ENCODE data around the gene CELSR2. TPM values are rescaled to one million over a fixed set of nuclear protein-coding genes. Genes with fewer than 3 reads are reported as not detected.

CELSR2 gene
- total RNA-seq, 1 donor from 2014 or later = 1.1 TPM

DNA sequence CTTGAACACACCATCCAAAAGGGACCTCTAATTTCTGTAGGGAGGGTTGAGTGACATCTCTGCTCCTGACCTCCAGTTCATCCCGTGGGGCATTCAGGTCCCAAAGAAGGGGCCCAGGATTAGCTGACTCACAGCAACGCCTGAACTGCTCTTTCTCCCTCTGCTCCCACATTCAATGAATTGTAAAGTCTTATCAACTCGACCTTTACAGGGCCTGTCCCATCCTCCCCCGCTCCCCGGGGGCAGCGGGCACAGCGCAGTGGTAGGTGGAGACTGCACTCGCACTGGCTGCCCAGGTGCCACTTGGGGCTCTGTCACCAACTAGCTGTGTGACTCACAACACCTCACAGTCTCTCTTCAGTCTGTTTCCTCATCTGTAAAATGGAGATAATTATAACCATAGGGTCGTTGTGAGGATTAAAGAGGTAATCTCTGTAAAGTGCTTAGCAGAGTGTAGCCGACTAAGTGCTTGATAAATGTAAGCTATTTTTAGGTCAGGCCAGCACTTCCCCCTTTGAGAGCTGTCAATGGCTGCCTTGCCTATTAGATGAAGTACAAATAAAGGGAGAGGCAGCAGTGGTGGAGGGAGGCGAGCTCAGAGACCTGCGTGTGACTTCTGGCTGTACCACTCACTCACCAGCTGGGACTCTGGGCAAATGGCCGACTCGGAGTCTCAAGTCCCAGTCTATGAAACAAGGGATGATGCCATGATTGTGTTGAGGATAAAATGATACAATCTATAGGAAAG lies 58.1 kb downstream of the CELSR2 start:
- intact Hi-C loops (cut with micrococcal nuclease) = loop anchor here (1.0 kb wide), 1 partner anchor 24 kb away; the partner anchor contains the start of gene PSRC1
- DNase-seq (peak; percentile 41), ATAC-seq (ENCODE audit: low read depth) (peak; percentile 98)
- Mint-ChIP-seq H3K9me3 (no peaks in the 10 kb centered on the region), H3K4me1 (peaks cover 19% of the 10 kb centered on the region), H3K4me3 (peak overlapping the region; percentile 60), H3K36me3 (ENCODE audit: low read depth) (no peaks in the 10 kb centered on the region), H3K27ac (peak overlapping the region; percentile 80), H3K27me3 (peaks cover 5% of the 10 kb centered on the region)
- ChIA-PET POLR2A (interaction anchor here (0.6 to 1.0 kb wide), 4 partner anchors 25 to 232 kb away, joined by 3 to 5 read pairs (median 3); partner anchors contain the start of genes PSMA5, PSRC1 and TAF13), CTCF (interaction anchor here (0.6 to 1.7 kb wide), 4 partner anchors 9 to 91 kb away, joined by 3 to 12 read pairs (median 8); partner anchors contain the start of genes PSRC1 and SORT1)
- TF ChIP-seq, protein P1, sequence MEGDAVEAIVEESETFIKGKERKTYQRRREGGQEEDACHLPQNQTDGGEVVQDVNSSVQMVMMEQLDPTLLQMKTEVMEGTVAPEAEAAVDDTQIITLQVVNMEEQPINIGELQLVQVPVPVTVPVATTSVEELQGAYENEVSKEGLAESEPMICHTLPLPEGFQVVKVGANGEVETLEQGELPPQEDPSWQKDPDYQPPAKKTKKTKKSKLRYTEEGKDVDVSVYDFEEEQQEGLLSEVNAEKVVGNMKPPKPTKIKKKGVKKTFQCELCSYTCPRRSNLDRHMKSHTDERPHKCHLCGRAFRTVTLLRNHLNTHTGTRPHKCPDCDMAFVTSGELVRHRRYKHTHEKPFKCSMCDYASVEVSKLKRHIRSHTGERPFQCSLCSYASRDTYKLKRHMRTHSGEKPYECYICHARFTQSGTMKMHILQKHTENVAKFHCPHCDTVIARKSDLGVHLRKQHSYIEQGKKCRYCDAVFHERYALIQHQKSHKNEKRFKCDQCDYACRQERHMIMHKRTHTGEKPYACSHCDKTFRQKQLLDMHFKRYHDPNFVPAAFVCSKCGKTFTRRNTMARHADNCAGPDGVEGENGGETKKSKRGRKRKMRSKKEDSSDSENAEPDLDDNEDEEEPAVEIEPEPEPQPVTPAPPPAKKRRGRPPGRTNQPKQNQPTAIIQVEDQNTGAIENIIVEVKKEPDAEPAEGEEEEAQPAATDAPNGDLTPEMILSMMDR (IDR thresholded peaks at IDR 0.05) = no peak

DNA sequence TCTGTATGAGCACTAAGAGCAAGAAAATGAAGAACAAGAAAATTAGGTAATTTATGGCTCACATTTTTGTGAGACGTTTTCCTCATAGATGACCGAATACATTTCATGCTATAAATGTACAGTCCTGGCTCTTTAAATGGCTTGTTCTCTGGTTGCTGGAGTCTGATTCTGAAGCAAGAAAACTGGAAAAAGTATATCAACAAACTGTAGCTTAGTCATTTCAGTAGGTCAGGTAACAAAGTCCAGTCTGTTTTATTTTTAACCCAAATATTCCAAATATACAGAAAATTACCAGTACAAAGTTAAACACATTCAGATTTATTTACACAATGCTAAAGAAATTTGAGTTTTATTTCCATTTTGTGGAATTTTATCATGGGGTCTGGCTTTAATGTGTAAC lies 60.0 kb downstream of the CELSR2 start:
- no peaks in the 10 kb centered on the region for H3K36me3 Mint-ChIP-seq (ENCODE audit: low read depth)
- TF ChIP-seq, protein P1 (IDR thresholded peaks at IDR 0.05) = no peak
- ChIA-PET CTCF (no interaction called here), POLR2A (interaction anchor here (0.6 kb wide), 1 partner anchor 97 kb away, joined by 5 read pairs; no protein-coding TSS in a partner anchor)
- peaks cover 19% of the 10 kb centered on the region for H3K4me1 Mint-ChIP-seq
- intact Hi-C loops (cut with micrococcal nuclease) = no loop called here
- no peak for ATAC-seq (ENCODE audit: low read depth)
- no peak overlapping the region for H3K4me3 Mint-ChIP-seq
- no peak overlapping the region for H3K27ac Mint-ChIP-seq
- peaks cover 5% of the 10 kb centered on the region for H3K27me3 Mint-ChIP-seq
- DNase-seq = no peak
- no peaks in the 10 kb centered on the region for H3K9me3 Mint-ChIP-seq

DNA sequence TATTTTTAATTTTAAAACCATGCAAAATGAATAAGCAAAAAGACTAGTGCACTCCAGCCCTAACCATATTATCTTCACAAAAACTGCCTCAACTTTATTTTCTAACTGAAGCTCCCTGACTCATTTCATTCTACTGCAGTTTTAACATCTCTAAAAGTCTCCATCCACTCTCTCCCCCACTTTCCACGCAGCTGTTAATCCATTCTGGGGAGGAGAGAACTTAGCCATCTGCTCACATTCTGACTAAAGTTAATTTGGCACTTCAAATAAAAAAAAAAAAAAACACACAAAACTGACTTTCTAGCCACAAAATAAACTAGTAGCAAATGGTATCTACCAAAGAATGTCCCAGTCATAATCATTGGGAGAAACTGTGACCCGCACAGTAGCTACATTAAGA lies 62.9 kb downstream of the CELSR2 start:
- Mint-ChIP-seq H3K27ac (no peak overlapping the region), H3K36me3 (ENCODE audit: low read depth) (no peaks in the 10 kb centered on the region), H3K4me3 (no peak overlapping the region), H3K4me1 (peaks cover 10% of the 10 kb centered on the region), H3K9me3 (no peaks in the 10 kb centered on the region), H3K27me3 (peaks cover 3% of the 10 kb centered on the region)
- CTCF ChIA-PET = no interaction called here
- intact Hi-C loops (cut with micrococcal nuclease) = no loop called here
- DNase-seq (no peak), ATAC-seq (ENCODE audit: low read depth) (no peak)
- TF ChIP-seq, protein P1 (IDR thresholded peaks at IDR 0.05) = no peak
- POLR2A ChIA-PET = no interaction called here

DNA sequence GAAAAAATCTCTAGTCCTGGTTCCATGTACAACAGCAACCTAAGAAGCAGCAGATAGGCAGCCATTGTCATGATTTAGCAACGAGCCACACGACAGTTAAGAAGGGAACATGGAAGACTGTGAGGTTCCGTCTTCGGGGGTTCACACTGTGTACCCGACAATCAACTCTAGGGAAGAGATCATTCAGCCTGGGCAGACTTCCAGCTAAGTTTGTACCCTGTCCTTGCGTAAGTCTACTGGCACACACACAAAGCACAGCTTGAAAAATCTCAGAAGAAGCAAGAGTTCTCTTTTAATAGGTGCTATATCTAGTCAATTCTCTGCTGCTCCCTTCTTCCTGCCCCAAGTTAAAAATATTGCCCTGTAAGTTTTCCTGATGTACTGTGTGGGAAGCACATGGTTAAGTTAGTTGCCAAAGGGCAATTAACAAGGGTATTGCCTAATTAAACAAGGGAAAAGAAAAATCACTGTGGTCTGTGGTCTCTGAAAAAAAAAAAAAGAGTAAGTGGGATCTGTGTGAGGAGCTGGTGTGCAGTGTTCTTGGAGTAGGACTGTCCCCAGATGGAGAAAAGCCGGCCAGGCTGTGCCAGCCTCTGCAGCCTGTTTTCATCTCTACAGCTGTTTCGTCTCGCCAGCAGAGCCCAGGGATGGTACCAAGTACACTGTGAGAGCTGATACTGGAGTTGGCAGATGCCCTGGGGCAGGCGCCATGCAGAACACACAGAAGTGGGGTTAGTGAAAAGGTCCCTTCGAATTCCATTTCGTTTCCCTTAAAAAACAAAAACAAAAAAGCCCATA lies 63.8 kb downstream of the CELSR2 start:
- no peak for DNase-seq
- CTCF ChIA-PET = no interaction called here
- Mint-ChIP-seq H3K36me3 (ENCODE audit: low read depth) (no peaks in the 10 kb centered on the region), H3K4me3 (no peak overlapping the region), H3K4me1 (peaks cover 2% of the 10 kb centered on the region), H3K9me3 (no peaks in the 10 kb centered on the region), H3K27ac (no peak overlapping the region), H3K27me3 (peaks cover 3% of the 10 kb centered on the region)
- TF ChIP-seq, protein P1 (IDR thresholded peaks at IDR 0.05) = no peak
- intact Hi-C loops (cut with micrococcal nuclease) = no loop called here
- POLR2A ChIA-PET = interaction anchor here (0.6 kb wide), 1 partner anchor 105 kb away, joined by 3 read pairs; no protein-coding TSS in a partner anchor
- ATAC-seq (ENCODE audit: low read depth) = no peak

DNA sequence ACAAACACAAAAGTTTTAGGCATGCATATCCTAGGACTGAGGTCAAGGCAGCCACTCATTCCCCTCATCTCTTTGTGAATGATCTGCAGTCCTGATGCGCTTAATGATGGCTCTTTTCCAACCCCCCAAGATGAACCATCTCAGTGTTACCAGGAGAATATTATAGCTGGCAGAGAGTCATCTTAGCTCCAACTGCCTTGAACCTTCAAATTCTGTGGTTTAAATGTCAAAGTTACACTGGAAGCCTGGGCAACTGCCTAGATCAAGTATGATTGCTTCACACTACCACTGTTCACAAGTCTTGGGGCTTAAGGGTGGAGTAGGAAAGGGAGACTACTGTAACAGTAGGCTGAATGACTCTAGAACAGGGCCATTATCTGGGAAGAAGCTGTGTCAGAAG lies 65.5 kb downstream of the CELSR2 start:
- H3K9me3 Mint-ChIP-seq = no peaks in the 10 kb centered on the region
- ATAC-seq (ENCODE audit: low read depth) (no peak), DNase-seq (no peak)
- ChIA-PET POLR2A (no interaction called here), CTCF (no interaction called here)
- H3K27ac Mint-ChIP-seq = no peak overlapping the region
- no peaks in the 10 kb centered on the region for H3K4me1 Mint-ChIP-seq
- no peak overlapping the region for H3K4me3 Mint-ChIP-seq
- H3K27me3 Mint-ChIP-seq = peaks cover 7% of the 10 kb centered on the region
- TF ChIP-seq, protein P1 (IDR thresholded peaks at IDR 0.05) = no peak
- H3K36me3 Mint-ChIP-seq (ENCODE audit: low read depth) = no peaks in the 10 kb centered on the region
- intact Hi-C loops (cut with micrococcal nuclease) = loop anchor here (5.0 kb wide), 1 partner anchor 48 kb away; no protein-coding TSS in a partner anchor

Data from activated B cell treated with CpG ODN at 0.5 μM for 24 hours (primary cell).